ENCODE results near the gene KIAA0040. TPM values are rescaled to one million over a fixed set of nuclear protein-coding genes. Genes with fewer than 3 reads are reported as not detected.

Gene KIAA0040
- total RNA-seq, 1 donor from 2014 or later = 7.3 TPM

GRCh38 chr1:175136246-175136645 lies 56.3 kb downstream of the KIAA0040 start:
- no peaks in the 10 kb centered on the region for H3K36me3 Mint-ChIP-seq
- peaks cover 1% of the 10 kb centered on the region for H3K4me1 Mint-ChIP-seq (ENCODE audit: unreplicated experiment)
- no peak overlapping the region for H3K27ac Mint-ChIP-seq
- no peak overlapping the region for H3K4me3 Mint-ChIP-seq
- TF ChIP-seq, protein P1, sequence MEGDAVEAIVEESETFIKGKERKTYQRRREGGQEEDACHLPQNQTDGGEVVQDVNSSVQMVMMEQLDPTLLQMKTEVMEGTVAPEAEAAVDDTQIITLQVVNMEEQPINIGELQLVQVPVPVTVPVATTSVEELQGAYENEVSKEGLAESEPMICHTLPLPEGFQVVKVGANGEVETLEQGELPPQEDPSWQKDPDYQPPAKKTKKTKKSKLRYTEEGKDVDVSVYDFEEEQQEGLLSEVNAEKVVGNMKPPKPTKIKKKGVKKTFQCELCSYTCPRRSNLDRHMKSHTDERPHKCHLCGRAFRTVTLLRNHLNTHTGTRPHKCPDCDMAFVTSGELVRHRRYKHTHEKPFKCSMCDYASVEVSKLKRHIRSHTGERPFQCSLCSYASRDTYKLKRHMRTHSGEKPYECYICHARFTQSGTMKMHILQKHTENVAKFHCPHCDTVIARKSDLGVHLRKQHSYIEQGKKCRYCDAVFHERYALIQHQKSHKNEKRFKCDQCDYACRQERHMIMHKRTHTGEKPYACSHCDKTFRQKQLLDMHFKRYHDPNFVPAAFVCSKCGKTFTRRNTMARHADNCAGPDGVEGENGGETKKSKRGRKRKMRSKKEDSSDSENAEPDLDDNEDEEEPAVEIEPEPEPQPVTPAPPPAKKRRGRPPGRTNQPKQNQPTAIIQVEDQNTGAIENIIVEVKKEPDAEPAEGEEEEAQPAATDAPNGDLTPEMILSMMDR (conservative IDR thresholded peaks at IDR 0.05) = no peak
- H3K9me3 Mint-ChIP-seq = no peaks in the 10 kb centered on the region
- DNase-seq (ENCODE audit: extremely low spot score, unreplicated experiment) = no peak
- peaks cover 14% of the 10 kb centered on the region for H3K27me3 Mint-ChIP-seq

DNA sequence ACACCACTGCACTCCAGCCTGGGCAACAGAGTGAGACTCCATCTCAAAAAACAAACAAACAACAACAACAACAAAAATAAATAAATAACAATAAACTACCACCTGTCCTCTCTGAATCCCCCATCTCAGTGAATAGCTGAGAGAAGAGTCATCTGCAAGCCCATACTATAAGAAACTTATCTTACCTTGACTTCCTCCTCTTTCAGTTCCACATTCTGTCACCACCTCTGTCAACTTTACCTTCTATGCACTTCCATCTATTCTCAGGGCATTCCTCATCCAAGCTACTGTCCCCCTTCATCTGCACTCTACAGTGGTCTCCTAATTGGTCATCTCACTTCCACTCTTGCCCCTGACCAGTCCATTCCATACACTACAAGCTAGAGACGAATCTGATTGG lies 58.1 kb downstream of the KIAA0040 start:
- H3K9me3 Mint-ChIP-seq = no peaks in the 10 kb centered on the region
- H3K27ac Mint-ChIP-seq = no peak overlapping the region
- H3K4me1 Mint-ChIP-seq (ENCODE audit: unreplicated experiment) = peaks cover 18% of the 10 kb centered on the region
- no peak overlapping the region for H3K4me3 Mint-ChIP-seq
- no peak for DNase-seq (ENCODE audit: extremely low spot score, unreplicated experiment)
- no peaks in the 10 kb centered on the region for H3K36me3 Mint-ChIP-seq
- TF ChIP-seq, protein P1 (conservative IDR thresholded peaks at IDR 0.05) = no peak
- H3K27me3 Mint-ChIP-seq = peaks cover 14% of the 10 kb centered on the region

DNA sequence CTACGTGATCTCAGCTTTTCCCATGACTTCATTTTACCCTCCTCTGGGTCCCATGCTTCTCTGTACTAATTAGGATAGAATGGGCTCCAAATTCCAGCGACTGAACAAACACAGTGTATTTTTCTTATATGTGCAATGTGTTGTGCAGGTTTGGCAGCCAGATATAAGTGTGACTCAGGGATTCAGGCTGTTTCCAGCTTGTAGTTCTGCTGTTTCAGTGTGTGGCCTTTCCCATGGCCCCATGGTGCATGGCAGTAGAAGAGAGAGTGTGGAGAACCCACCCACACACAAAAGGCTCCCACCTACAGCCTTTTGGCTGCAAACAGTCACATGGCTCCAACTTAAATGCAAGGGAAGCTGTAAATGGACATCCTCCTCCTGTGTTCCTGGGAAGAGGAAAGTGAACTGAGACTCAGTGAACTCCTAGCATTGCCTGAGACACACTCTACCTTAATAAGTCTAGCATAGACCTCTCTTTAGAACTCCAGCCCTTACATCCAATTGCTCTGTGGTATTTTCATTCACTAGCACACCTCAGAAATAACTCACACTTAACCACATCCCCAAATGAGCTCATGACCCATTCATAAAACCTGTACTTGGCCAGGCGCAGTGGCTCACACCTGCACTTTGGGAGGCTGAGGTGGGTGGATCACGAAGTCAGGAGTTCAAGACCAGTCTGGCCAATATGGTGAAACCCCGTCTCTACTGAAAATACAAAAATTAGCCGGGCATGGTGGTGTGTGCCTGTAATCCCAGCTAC lies 58.7 kb downstream of the KIAA0040 start:
- no peak overlapping the region for H3K27ac Mint-ChIP-seq
- TF ChIP-seq, protein P1 (conservative IDR thresholded peaks at IDR 0.05) = no peak
- no peaks in the 10 kb centered on the region for H3K36me3 Mint-ChIP-seq
- peaks cover 14% of the 10 kb centered on the region for H3K27me3 Mint-ChIP-seq
- H3K4me1 Mint-ChIP-seq (ENCODE audit: unreplicated experiment) = peaks cover 20% of the 10 kb centered on the region
- H3K9me3 Mint-ChIP-seq = no peaks in the 10 kb centered on the region
- no peak overlapping the region for H3K4me3 Mint-ChIP-seq
- no peak for DNase-seq (ENCODE audit: extremely low spot score, unreplicated experiment)

- Mint-ChIP-seq H3K4me3 (no peak overlapping the region), H3K9me3 (no peaks in the 10 kb centered on the region)
These were observed 60.1 kb downstream of the KIAA0040 start for GRCh38 chr1:175132436-175132835.

DNA sequence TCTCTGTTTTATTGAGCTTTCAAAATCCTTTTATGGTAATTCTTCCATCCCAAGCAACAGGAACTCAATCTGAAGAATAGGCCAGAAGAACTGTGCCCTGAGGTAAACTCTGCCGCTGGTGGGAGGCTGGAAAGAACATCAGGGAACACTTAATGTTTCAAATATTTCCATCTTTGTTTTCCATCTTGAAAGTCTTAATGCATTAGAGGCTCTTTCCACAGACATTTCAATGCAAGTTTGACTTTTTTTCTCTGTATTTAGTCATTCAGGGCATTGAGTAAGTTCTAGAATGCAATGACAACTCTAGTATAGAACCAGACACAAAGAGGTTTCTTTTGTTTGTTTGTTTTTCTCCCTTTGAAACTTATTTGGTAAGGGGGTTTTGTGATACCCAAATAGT lies 61.5 kb downstream of the KIAA0040 start:
- Mint-ChIP-seq H3K36me3 (no peaks in the 10 kb centered on the region), H3K4me1 (ENCODE audit: unreplicated experiment) (peaks cover 20% of the 10 kb centered on the region), H3K4me3 (no peak overlapping the region), H3K27me3 (peaks cover 10% of the 10 kb centered on the region), H3K27ac (no peak overlapping the region), H3K9me3 (no peaks in the 10 kb centered on the region)
- no peak for DNase-seq (ENCODE audit: extremely low spot score, unreplicated experiment)
- TF ChIP-seq, protein P1 (conservative IDR thresholded peaks at IDR 0.05) = no peak

More at GRCh38 chr1:175132436-175132835, 60.1 kb downstream of the KIAA0040 start:
- no peak for DNase-seq (ENCODE audit: extremely low spot score, unreplicated experiment)
- Mint-ChIP-seq H3K4me1 (ENCODE audit: unreplicated experiment) (peaks cover 20% of the 10 kb centered on the region), H3K36me3 (no peaks in the 10 kb centered on the region), H3K27ac (no peak overlapping the region), H3K27me3 (peaks cover 14% of the 10 kb centered on the region)
- TF ChIP-seq, protein P1 (conservative IDR thresholded peaks at IDR 0.05) = no peak
